ENCODE results near the gene GABRD.

- TF ChIP-seq POLR2A (IDR thresholded peaks at IDR 0.05), result no peak
- TF ChIP-seq CTCF (IDR thresholded peaks at IDR 0.05), result no peak
Observed at GRCh38 chr1:1971017-1971416, 48.1 kb upstream of the GABRD start.

All from vagina (tissue), 2 donors.